ENCODE measurements around the gene ZSCAN5B. TPM values are rescaled to one million over a fixed set of nuclear protein-coding genes. Genes with fewer than 3 reads are reported as not detected.

Gene ZSCAN5B
- total and polyA plus RNA-seq, 9 of the 15 experiments (the other 6 are each of a cell fraction or from before 2014, with no cell fraction given) = 0.03 to 0.07 TPM; not detected in 7

DNA sequence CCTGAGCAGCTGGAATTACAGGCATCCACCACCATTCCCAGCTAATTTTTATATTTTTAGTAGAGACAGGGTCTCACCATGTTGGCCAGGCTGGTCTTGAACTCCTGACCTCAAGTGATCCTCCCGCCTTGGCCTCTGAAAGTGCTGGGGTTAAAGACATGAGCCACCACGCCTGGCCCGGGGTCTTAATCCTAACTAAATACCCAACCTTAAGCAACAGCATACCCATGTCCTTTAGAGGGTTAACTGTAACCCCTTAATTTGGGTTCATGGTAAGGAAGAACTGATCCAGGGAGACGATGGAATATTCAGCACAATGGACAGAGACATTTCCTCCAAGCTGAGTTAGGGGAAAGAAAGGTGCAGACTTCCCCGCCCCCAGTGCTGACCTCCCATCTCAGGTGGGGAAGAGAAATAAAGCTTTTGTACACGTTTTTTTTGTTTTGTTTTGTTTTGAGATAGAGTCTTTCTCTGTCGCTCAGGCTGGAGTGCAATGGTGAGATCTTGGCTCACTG is 30.5 kb downstream of the ZSCAN5B start (continued):
- no peak for TF ChIP-seq HLTF (IDR thresholded peaks at IDR 0.05)

- CTCF ChIA-PET (ENCODE audit: low intra/inter-chr PET ratio) = no interaction called here
- intact Hi-C loops (cut with micrococcal nuclease) = no loop called here
- Histone ChIP-seq H3K27ac (ENCODE audit: extremely low read depth, low read depth, low read length) (no peak overlapping the region), H3K4me1 (replicated peaks in 1 of 2; ENCODE audit: control insufficient read depth in 2 of 2, insufficient read depth in 2 of 2, low read length in 2 of 2) (peaks cover 5 to 11% of the 10 kb centered on the region in 2 experiments; a peak in 4 of 5 replicates), H4K20me1 (replicated peaks; ENCODE audit: control insufficient read depth, insufficient read depth, low read length) (no peaks in the 10 kb centered on the region; the same call in 1 of the 2 replicates), H3K27me3 (ENCODE audit: control insufficient read depth in 2 of 2, insufficient read depth in 2 of 2, low read length in 2 of 2) (no peaks in the 10 kb centered on the region), H3K9me3 (replicated peaks; ENCODE audit: control insufficient read depth, insufficient read depth, low read depth, low read length) (no peaks in the 10 kb centered on the region), H3K4me2 (ENCODE audit: insufficient read depth, low read length) (no peak overlapping the region), H2AFZ (ENCODE audit: low read depth, low read length) (no peak overlapping the region), H3K4me3 (no peak overlapping the region), H3K9ac (ENCODE audit: insufficient read depth in 1 of 2, low read depth in 2 of 2, low read length in 2 of 2) (no peak overlapping the region), H3K9me1 (ENCODE audit: control insufficient read depth, insufficient read depth, low read length) (no peaks in the 10 kb centered on the region), H3K36me3 (ENCODE audit: control insufficient read depth, insufficient read depth, low read length) (peaks cover 10% of the 10 kb centered on the region; the same call in 2 of the 3 replicates), H3K79me2 (ENCODE audit: control insufficient read depth, insufficient read depth, low read length) (no peaks in the 10 kb centered on the region)
- POLR2A ChIA-PET = interaction anchor here (1.2 kb wide), 1 partner anchor 24 kb away, joined by 3 read pairs; no protein-coding TSS in a partner anchor
- 46% methylated on average over 13 of the region's 13 CpGs for WGBS (ENCODE audit: insufficient coverage, low coverage, missing lambda C conversion rate)
- FAIRE-seq (no peak), ATAC-seq (peak; percentile 61), DNase-seq (ENCODE audit: extremely low read depth in 1 of 4, low spot score in 3 of 4) (no peak)
- TF ChIP-seq ZNF77 (CRISPR knock-in tag; IDR thresholded peaks at IDR 0.05) (no peak), HNRNPLL (IDR thresholded peaks at IDR 0.05; ENCODE audit: low read depth, low read length, poor library complexity, severe bottlenecking) (peak; percentile 71), TBL1XR1 (IDR thresholded peaks at IDR 0.05; ENCODE audit: low read length in 2 of 2) (no peak), NRF1 (conservative IDR thresholded peaks at IDR 0.05 in 1 of 2, IDR thresholded peaks at IDR 0.05 in 1 of 2) (peak in 1 of 2 experiments; percentile 27; a peak in 1 of 4 replicates)
- in situ Hi-C loops (cut with MboI) = no loop called here
- no TSS peak for BruUV-seq (replicated peaks)
Observed at GRCh38 chr19:56163097-56163496, 34.5 kb downstream of the ZSCAN5B start.
